A673 (cell line): ENCODE data around the gene SPRED2. TPM values are rescaled to one million over a fixed set of nuclear protein-coding genes. Genes with fewer than 3 reads are reported as not detected.

Experiments
- BruUV-seq: library from RNA; stranded (reverse); fragments of 400-500 nt; replicated peaks from 2 replicates; lab custom pipeline; 2021; lab: Mats Ljungman, UMichigan
- CTCF ChIA-PET: fragments of 300-600 bp; sonication (Branson Sonifier 250); formaldehyde crosslinking; loops from one replicate; lab custom pipeline; 2022; ENCODE audit warnings: antibody characterized with exemption; lab: Charles Lee
- POLR2A ChIA-PET: fragments of 300-600 bp; sonication (Branson Sonifier 250); formaldehyde crosslinking; loops from one replicate; lab custom pipeline; 2022; ENCODE audit warnings: antibody characterized with exemption; ENCODE audit not compliant: low non-redundant PET; lab: Charles Lee
- DNase-seq: peaks from one replicate; pipeline ENCODE4 v3.0.0-alpha.2; 2015; ENCODE audit warnings: low spot score
- H3K27ac ChIP-seq: fragments of 200-600 bp; sonication (generic); 2 replicates; pipeline ENCODE4 v1.5.1; 2016; ENCODE audit warnings: mixed run types, low read depth, mild to moderate bottlenecking, mixed read lengths, antibody characterized with exemption, low read length; ENCODE audit not compliant: poor library complexity, severe bottlenecking
- H3K27me3 ChIP-seq: fragments of 200-600 bp; sonication (generic); replicated peaks from 2 replicates; pipeline ENCODE4 v1.6.1; 2017; ENCODE audit warnings: mixed run types, low read depth, mild to moderate bottlenecking, mixed read lengths, antibody characterized with exemption, low read length; ENCODE audit not compliant: insufficient read depth, poor library complexity
- H3K36me3 ChIP-seq: fragments of 200-600 bp; sonication (generic); 2 replicates; pipeline ENCODE4 v1.6.1; 2016; ENCODE audit warnings: mixed run types, mild to moderate bottlenecking, mixed read lengths, antibody characterized with exemption, low read length; ENCODE audit not compliant: insufficient read depth, poor library complexity, severe bottlenecking
- H3K4me1 ChIP-seq: fragments of 200-600 bp; sonication (generic); 2 replicates; pipeline ENCODE4 v1.6.1; 2017; ENCODE audit warnings: mixed run types, mild to moderate bottlenecking, mixed read lengths, antibody characterized with exemption, low read length; ENCODE audit not compliant: insufficient read depth, poor library complexity, severe bottlenecking
- H3K4me3 ChIP-seq: fragments of 200-600 bp; sonication (generic); 2 replicates; pipeline ENCODE4 v1.5.1; 2016; ENCODE audit warnings: low read depth, mixed run types, mild to moderate bottlenecking, mixed read lengths, low read length; ENCODE audit not compliant: poor library complexity, severe bottlenecking
- H3K9me3 ChIP-seq: fragments of 200-600 bp; sonication (generic); 2 replicates; pipeline ENCODE4 v1.6.1; 2016; ENCODE audit warnings: mixed run types, low read depth, mild to moderate bottlenecking, mixed read lengths, antibody characterized with exemption, low read length; ENCODE audit not compliant: poor library complexity, severe bottlenecking
- CTCF ChIP-seq: fragments of 300-800, 200-600 bp; sonication (generic); conservative IDR thresholded peaks from 2 replicates; pipeline ENCODE4 v1.5.1; 2017; ENCODE audit warnings: low read depth, mild to moderate bottlenecking, antibody characterized with exemption, low read length, moderate library complexity, mixed read lengths
- EZH2 ChIP-seq: fragments of 200-600 bp; sonication (generic); IDR thresholded peaks from 2 replicates; pipeline ENCODE4 v1.6.1; 2017; ENCODE audit warnings: borderline replicate concordance, low read depth, mild to moderate bottlenecking, mixed read lengths, antibody characterized with exemption, low read length; ENCODE audit not compliant: poor library complexity, severe bottlenecking
- intact Hi-C: fragments of 100-400 bp; cut with micrococcal nuclease; formaldehyde crosslinking; loops from one replicate; pipeline ENCODE4 v1.10.0; 2022; ENCODE audit not compliant: unreplicated experiment
- total RNA-seq: library from RNA; stranded (reverse); gene quantifications from 2 replicates; pipeline ENCODE4 v1.2.3, GENCODE V29; 2021

The SPRED2 gene
- total RNA-seq, 1 experiment from 2014 or later: 79.4 TPM

DNA sequence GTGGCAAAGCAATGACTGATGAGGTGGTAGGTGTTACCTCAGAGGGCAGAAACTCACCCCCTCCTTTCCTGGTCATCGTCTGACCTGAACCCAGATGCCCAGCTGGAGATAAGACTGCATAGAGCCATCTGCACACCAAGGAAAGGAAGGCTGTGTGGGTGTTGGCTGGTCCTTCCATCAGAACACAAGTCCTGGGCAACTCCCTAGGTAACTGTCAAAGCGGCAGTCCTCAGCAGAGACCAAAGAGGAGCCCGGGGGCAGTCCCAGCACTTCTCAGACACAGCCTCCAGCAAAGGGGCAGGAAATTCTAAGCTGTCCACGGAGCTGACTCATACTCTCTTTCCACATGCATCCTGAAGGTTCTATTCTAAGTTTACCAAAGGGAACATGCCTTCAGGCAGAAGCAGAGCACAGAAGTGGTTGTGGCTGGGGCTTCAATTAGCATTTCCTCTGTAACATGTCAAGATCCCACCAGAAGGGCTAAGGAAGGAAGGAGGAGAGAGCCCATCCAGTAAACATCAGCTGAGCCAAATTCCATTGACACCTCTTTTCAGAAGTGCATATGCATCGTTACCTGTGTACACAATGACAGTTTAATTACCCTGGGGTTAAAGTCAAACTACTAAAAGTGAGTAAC is 54.7 kb downstream of the SPRED2 start:
- H3K4me1 ChIP-seq: peaks cover 20% of the 10 kb centered on the region
- H3K27ac ChIP-seq: no peak overlapping the region
- no peaks in the 10 kb centered on the region for H3K27me3 ChIP-seq
- no peak overlapping the region for H3K4me3 ChIP-seq
- BruUV-seq: no TSS peak
- DNase-seq: peak; percentile 52
- POLR2A ChIA-PET: no interaction called here
- no peaks in the 10 kb centered on the region for H3K36me3 ChIP-seq
- CTCF ChIA-PET: interaction anchor here (0.7 kb wide), 1 partner anchor 38 kb away, joined by 3 read pairs; no protein-coding TSS in a partner anchor
- no peaks in the 10 kb centered on the region for H3K9me3 ChIP-seq
- intact Hi-C loops: no loop called here
- TF ChIP-seq EZH2: no peak
- TF ChIP-seq CTCF: no peak

GRCh38 chr2:65375723-65376122 is 56.7 kb downstream of the SPRED2 start:
- ChIA-PET POLR2A (no interaction called here), CTCF (no interaction called here)
- Histone ChIP-seq H3K27ac (no peak overlapping the region), H3K27me3 (no peaks in the 10 kb centered on the region), H3K4me1 (peaks cover 25% of the 10 kb centered on the region), H3K36me3 (no peaks in the 10 kb centered on the region), H3K4me3 (no peak overlapping the region), H3K9me3 (no peaks in the 10 kb centered on the region)
- no TSS peak for BruUV-seq
- no peak for TF ChIP-seq EZH2
- TF ChIP-seq CTCF: no peak
- DNase-seq: no peak
- intact Hi-C loops: no loop called here

GRCh38 chr2:65374999-65375398 is 57.4 kb downstream of the SPRED2 start:
- no peak overlapping the region for H3K27ac ChIP-seq
- H3K4me1 ChIP-seq: peaks cover 29% of the 10 kb centered on the region
- BruUV-seq: no TSS peak
- no peak for TF ChIP-seq EZH2
- TF ChIP-seq CTCF: no peak
- ChIA-PET CTCF (no interaction called here), POLR2A (no interaction called here)
- intact Hi-C loops: no loop called here
- DNase-seq: no peak
- no peaks in the 10 kb centered on the region for H3K27me3 ChIP-seq
- H3K4me3 ChIP-seq: no peak overlapping the region
- H3K36me3 ChIP-seq: no peaks in the 10 kb centered on the region
- no peaks in the 10 kb centered on the region for H3K9me3 ChIP-seq
